Brain microvascular endothelial cell (primary cell): ENCODE results near the gene AFP.

Experiments
- DNase-seq: peaks from one replicate; pipeline ENCODE4 v3.0.0-alpha.2; 2020
- H3K27ac ChIP-seq: fragments of 250-450 bp; sonication (Bioruptor Pico); 2 replicates; pipeline ENCODE4 v1.5.1; 2020; ENCODE audit warnings: mild to moderate bottlenecking, moderate library complexity
- H3K27me3 ChIP-seq: fragments of 250-450 bp; sonication (Bioruptor Pico); replicated peaks from 2 replicates; pipeline ENCODE4 v1.5.1; 2020; ENCODE audit warnings: mild to moderate bottlenecking
- H3K36me3 ChIP-seq: fragments of 250-450 bp; sonication (Bioruptor Pico); replicated peaks from 2 replicates; pipeline ENCODE4 v1.5.1; 2020; ENCODE audit warnings: mild to moderate bottlenecking
- H3K4me3 ChIP-seq: 2 replicates; pipeline ENCODE4 v1.5.1; 2011; ENCODE audit warnings: low read depth, mild to moderate bottlenecking, control low read depth, low read length, moderate library complexity
- CTCF ChIP-seq: IDR thresholded peaks from 2 replicates; pipeline ENCODE4 v1.5.1; 2011; ENCODE audit warnings: low read depth, mild to moderate bottlenecking, moderate library complexity, low read length, control low read depth, inconsistent platforms; ENCODE audit errors: missing control alignments
- in situ Hi-C: cut with HindIII; loops from 2 replicates; pipeline ENCODE4 v1.10.0; 2017; ENCODE audit warnings: low sequenced_read_pairs, low pct_ligation_motif_present

AFP gene

DNA sequence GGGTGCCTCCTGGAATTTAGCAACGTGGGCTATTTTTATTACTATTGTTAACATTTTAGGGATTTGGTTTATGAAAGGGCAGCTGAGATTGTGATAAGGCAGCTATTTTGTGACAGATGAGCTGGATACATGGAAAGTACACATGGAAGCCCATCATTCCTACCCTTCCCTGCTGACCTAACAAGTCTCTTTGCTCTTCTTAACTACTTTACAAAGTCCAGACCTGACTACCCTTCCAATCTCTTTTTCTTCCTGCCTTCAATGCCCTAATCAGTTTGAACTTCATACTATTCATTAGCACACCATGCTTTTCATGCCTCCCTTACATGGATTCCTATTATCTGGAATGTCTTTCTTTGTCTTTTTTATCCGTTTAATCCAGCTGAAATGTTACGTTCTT is 9.4 kb upstream of the AFP start:
- Histone ChIP-seq H3K27me3 (no peaks in the 10 kb centered on the region), H3K27ac (no peak overlapping the region), H3K4me3 (no peak overlapping the region), H3K36me3 (no peaks in the 10 kb centered on the region)
- in situ Hi-C loops: no loop called here
- TF ChIP-seq CTCF: no peak
- DNase-seq: no peak

- TF ChIP-seq CTCF: no peak
- H3K27me3 ChIP-seq: no peaks in the 10 kb centered on the region
Measured at GRCh38 chr4:73429118-73429517, 6.9 kb upstream of the AFP start.

GRCh38 chr4:73429826-73430587 is 6.0 kb upstream of the AFP start:
- in situ Hi-C loops: no loop called here
- no peak for TF ChIP-seq CTCF
- Histone ChIP-seq H3K27ac (no peak overlapping the region), H3K36me3 (no peaks in the 10 kb centered on the region), H3K4me3 (no peak overlapping the region), H3K27me3 (no peaks in the 10 kb centered on the region)
- DNase-seq: no peak

More at GRCh38 chr4:73429118-73429517, 6.9 kb upstream of the AFP start:
- in situ Hi-C loops: no loop called here
- H3K4me3 ChIP-seq: no peak overlapping the region
- H3K36me3 ChIP-seq: no peaks in the 10 kb centered on the region
- DNase-seq: no peak
- H3K27ac ChIP-seq: no peak overlapping the region

DNA sequence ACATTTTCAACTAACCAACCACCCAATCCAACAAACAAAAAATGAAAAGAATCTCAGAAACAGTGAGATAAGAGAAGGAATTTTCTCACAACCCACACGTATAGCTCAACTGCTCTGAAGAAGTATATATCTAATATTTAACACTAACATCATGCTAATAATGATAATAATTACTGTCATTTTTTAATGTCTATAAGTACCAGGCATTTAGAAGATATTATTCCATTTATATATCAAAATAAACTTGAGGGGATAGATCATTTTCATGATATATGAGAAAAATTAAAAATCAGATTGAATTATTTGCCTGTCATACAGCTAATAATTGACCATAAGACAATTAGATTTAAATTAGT is 4.2 kb upstream of the AFP start:
- TF ChIP-seq CTCF: no peak
- in situ Hi-C loops: no loop called here
- Histone ChIP-seq H3K36me3 (no peaks in the 10 kb centered on the region), H3K4me3 (no peak overlapping the region), H3K27me3 (no peaks in the 10 kb centered on the region), H3K27ac (no peak overlapping the region)
- DNase-seq: no peak

DNA sequence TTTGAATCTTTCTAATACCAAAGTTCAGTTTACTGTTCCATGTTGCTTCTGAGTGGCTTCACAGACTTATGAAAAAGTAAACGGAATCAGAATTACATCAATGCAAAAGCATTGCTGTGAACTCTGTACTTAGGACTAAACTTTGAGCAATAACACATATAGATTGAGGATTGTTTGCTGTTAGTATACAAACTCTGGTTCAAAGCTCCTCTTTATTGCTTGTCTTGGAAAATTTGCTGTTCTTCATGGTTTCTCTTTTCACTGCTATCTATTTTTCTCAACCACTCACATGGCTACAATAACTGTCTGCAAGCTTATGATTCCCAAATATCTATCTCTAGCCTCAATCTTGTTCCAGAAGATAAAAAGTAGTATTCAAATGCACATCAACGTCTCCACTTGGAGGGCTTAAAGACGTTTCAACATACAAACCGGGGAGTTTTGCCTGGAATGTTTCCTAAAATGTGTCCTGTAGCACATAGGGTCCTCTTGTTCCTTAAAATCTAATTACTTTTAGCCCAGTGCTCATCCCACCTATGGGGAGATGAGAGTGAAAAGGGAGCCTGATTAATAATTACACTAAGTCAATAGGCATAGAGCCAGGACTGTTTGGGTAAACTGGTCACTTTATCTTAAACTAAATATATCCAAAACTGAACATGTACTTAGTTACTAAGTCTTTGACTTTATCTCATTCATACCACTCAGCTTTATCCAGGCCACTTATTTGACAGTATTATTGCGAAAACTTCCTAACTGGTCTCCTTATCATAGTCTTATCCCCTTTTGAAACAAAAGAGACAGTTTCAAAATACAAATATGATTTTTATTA is 3.6 kb upstream of the AFP start:
- no peak overlapping the region for H3K4me3 ChIP-seq
- in situ Hi-C loops: no loop called here
- no peaks in the 10 kb centered on the region for H3K36me3 ChIP-seq
- no peaks in the 10 kb centered on the region for H3K27me3 ChIP-seq
- no peak for DNase-seq
- H3K27ac ChIP-seq: no peak overlapping the region
- no peak for TF ChIP-seq CTCF
